ENCODE measurements around the gene RND2. TPM values are rescaled to one million over a fixed set of nuclear protein-coding genes. Genes with fewer than 3 reads are reported as not detected.
"Not testable (repeated sequence)": the region's sequence is repeated elsewhere in the genome, so short reads cannot be mapped to it uniquely, and the experiment has no call there.

The RND2 gene
- not detected for total RNA-seq (2013)
- polyA plus RNA-seq (not detected), polyA minus RNA-seq (not detected in 2 replicates), total RNA-seq (0 to 1.4 (median 0.12) reads per million in 11 experiments)

GRCh38 chr17:43024407-43025289 lies at the start of gene RND2:
Gene RND2, plus strand, starts transcription at chr17:43025231. Its CDS starts 117 bp downstream, at chr17:43025348.
- Mint-ChIP-seq H3K27ac (peak within 1 kb of the TSS in 6 of 7 donors; percentile 23 to 79 (median 62)), H3K36me3 (peaks cover 0 to 3% of the 10 kb centered on the region in 2 donors), H3K27me3 (ENCODE audit: low read depth in 3 of 3) (peaks cover 8 to 30% (median 16%) of the 10 kb centered on the region in 3 donors), H3K4me3 (peak within 1 kb of the TSS; percentile 83 to 96), H3K4me1 (peaks cover 38% of the 10 kb centered on the region), H3K9me3 (peaks cover 0 to 3% (median 0%) of the 10 kb centered on the region in 7 donors)
- Histone ChIP-seq H3K36me3 (replicated peaks in 1 of 2; ENCODE audit: control insufficient read depth in 1 of 2, insufficient read depth in 2 of 2, low read length in 2 of 2) (no peaks in the 10 kb centered on the region), H2AFZ (ENCODE audit: insufficient read depth, low read depth, low read length, poor library complexity, severe bottlenecking) (peak within 1 kb of the TSS; percentile 76), H3K4me2 (replicated peaks; ENCODE audit: extremely low read depth, low read length, poor library complexity, severe bottlenecking) (peak within 1 kb of the TSS; percentile 96), H3K79me2 (ENCODE audit: insufficient read depth, low read length) (peaks cover 15% of the 10 kb centered on the region), H3K4me1 (ENCODE audit: control insufficient read depth in 1 of 2, insufficient read depth in 2 of 2, low read length in 2 of 2) (peaks cover 35 to 44% of the 10 kb centered on the region in 2 donors), H3K4me3 (replicated peaks in 1 of 3; ENCODE audit: low read depth in 2 of 3, low read length in 3 of 3) (peak within 1 kb of the TSS; percentile 36 to 81 (median 41)), H3K27ac (ENCODE audit: low read depth in 1 of 2, low read length in 2 of 2) (peak within 1 kb of the TSS in 1 of 2 donors; percentile 9), H4K20me1 (ENCODE audit: insufficient read depth, low read length) (peaks cover 5% of the 10 kb centered on the region), H3K9me3 (replicated peaks in 1 of 2; ENCODE audit: control insufficient read depth in 1 of 2, insufficient read depth in 1 of 2, low read length in 2 of 2) (no peaks in the 10 kb centered on the region), H3K27me3 (ENCODE audit: control insufficient read depth in 2 of 2, insufficient read depth in 2 of 2, low read length in 2 of 2) (peaks cover 0 to 15% of the 10 kb centered on the region in 2 donors), H3K9ac (ENCODE audit: insufficient read depth, low read length, poor library complexity, severe bottlenecking) (peak within 1 kb of the TSS; percentile 50)
- TF ChIP-seq CTCF (IDR thresholded peaks at IDR 0.05): peak; percentile 70
- intact Hi-C loops (cut with micrococcal nuclease): loop anchor here in 1 of 2 donors (10.0 kb wide), 2 partner anchors 100 to 150 kb away; partner anchors contain the start of genes BRCA1 and NBR1
- DNase-seq: peak; percentile 72 to 83 (median 80)
- WGBS (ENCODE audit: insufficient coverage): 0% methylated on average over 49 of the region's 61 CpGs

- no peak overlapping the region for H3K27ac Mint-ChIP-seq
- WGBS (ENCODE audit: insufficient coverage): 29% methylated on average over 2 of the region's 2 CpGs
- Histone ChIP-seq H3K4me1 (ENCODE audit: control insufficient read depth in 1 of 2, insufficient read depth in 2 of 2, low read length in 2 of 2) (peaks cover 8 to 9% of the 10 kb centered on the region in 2 donors), H3K27ac (ENCODE audit: low read depth in 1 of 2, low read length in 2 of 2) (no peak overlapping the region), H3K4me2 (replicated peaks; ENCODE audit: extremely low read depth, low read length, poor library complexity, severe bottlenecking) (no peak overlapping the region), H3K9ac (ENCODE audit: insufficient read depth, low read length, poor library complexity, severe bottlenecking) (no peak overlapping the region), H3K79me2 (ENCODE audit: insufficient read depth, low read length) (peaks cover 5% of the 10 kb centered on the region), H2AFZ (ENCODE audit: insufficient read depth, low read depth, low read length, poor library complexity, severe bottlenecking) (peak overlapping the region; percentile 5), H3K36me3 (replicated peaks in 1 of 2; ENCODE audit: control insufficient read depth in 1 of 2, insufficient read depth in 2 of 2, low read length in 2 of 2) (no peaks in the 10 kb centered on the region), H3K9me3 (replicated peaks in 1 of 2; ENCODE audit: control insufficient read depth in 1 of 2, insufficient read depth in 1 of 2, low read length in 2 of 2) (no peaks in the 10 kb centered on the region), H4K20me1 (ENCODE audit: insufficient read depth, low read length) (no peaks in the 10 kb centered on the region), H3K27me3 (ENCODE audit: control insufficient read depth in 2 of 2, insufficient read depth in 2 of 2, low read length in 2 of 2) (no peaks in the 10 kb centered on the region), H3K4me3 (replicated peaks in 1 of 3; ENCODE audit: low read depth in 2 of 3, low read length in 3 of 3) (no peak overlapping the region)
- TF ChIP-seq CTCF (IDR thresholded peaks at IDR 0.05): no peak
- intact Hi-C loops (cut with micrococcal nuclease): no loop called here
- DNase-seq: no peak
- H3K9me3 Mint-ChIP-seq: no peaks in the 10 kb centered on the region
- no peak overlapping the region for H3K4me3 Mint-ChIP-seq
- H3K27me3 Mint-ChIP-seq (ENCODE audit: low read depth in 3 of 3): peaks cover 2 to 5% (median 4%) of the 10 kb centered on the region in 3 donors
- H3K36me3 Mint-ChIP-seq: no peaks in the 10 kb centered on the region
- H3K4me1 Mint-ChIP-seq: peaks cover 11% of the 10 kb centered on the region
Measured at GRCh38 chr17:42975265-42975664, 49.8 kb upstream of the RND2 start.

- H3K4me3 Mint-ChIP-seq; intact Hi-C loops (cut with micrococcal nuclease); H3K9me3 Mint-ChIP-seq; H3K36me3 ChIP-seq (replicated peaks in 1 of 2; ENCODE audit: control insufficient read depth in 1 of 2, insufficient read depth in 2 of 2, low read length in 2 of 2); H3K79me2 ChIP-seq (ENCODE audit: insufficient read depth, low read length); H3K4me3 ChIP-seq (replicated peaks in 1 of 3; ENCODE audit: low read depth in 2 of 3, low read length in 3 of 3); H3K27ac ChIP-seq (ENCODE audit: low read depth in 1 of 2, low read length in 2 of 2); H3K27me3 ChIP-seq (ENCODE audit: control insufficient read depth in 2 of 2, insufficient read depth in 2 of 2, low read length in 2 of 2); H3K27me3 Mint-ChIP-seq (ENCODE audit: low read depth in 3 of 3); DNase-seq; H3K27ac Mint-ChIP-seq; H3K4me2 ChIP-seq (replicated peaks; ENCODE audit: extremely low read depth, low read length, poor library complexity, severe bottlenecking); H4K20me1 ChIP-seq (ENCODE audit: insufficient read depth, low read length); H3K9me3 ChIP-seq (replicated peaks in 1 of 2; ENCODE audit: control insufficient read depth in 1 of 2, insufficient read depth in 1 of 2, low read length in 2 of 2); H3K9ac ChIP-seq (ENCODE audit: insufficient read depth, low read length, poor library complexity, severe bottlenecking); H3K36me3 Mint-ChIP-seq: not testable (repeated sequence)
- peaks cover 13% of the 10 kb centered on the region for H3K4me1 Mint-ChIP-seq
- WGBS (ENCODE audit: insufficient coverage): 90% methylated on average over 10 of the region's 16 CpGs
- Histone ChIP-seq H2AFZ (ENCODE audit: insufficient read depth, low read depth, low read length, poor library complexity, severe bottlenecking) (peak overlapping the region; percentile 5), H3K4me1 (ENCODE audit: control insufficient read depth in 1 of 2, insufficient read depth in 2 of 2, low read length in 2 of 2) (peaks cover 9 to 11% of the 10 kb centered on the region in 2 donors)
Measured at GRCh38 chr17:42975701-42976100, 49.3 kb upstream of the RND2 start.

All from CD14-positive monocyte (primary cell).